GM21717 (cell line): ENCODE measurements around the gene NOPCHAP1.
A peak's percentile ranks its signal among the peaks of the same experiment; 100 is the strongest.

Experiments used
- ATAC-seq: cut with Tn5 transposase; IDR thresholded peaks from one replicate; pipeline ENCODE4 v1.9.1; 2021; ENCODE audit warnings: mild to moderate bottlenecking, moderate library complexity; ENCODE audit not compliant: unreplicated experiment

NOPCHAP1 gene

DNA sequence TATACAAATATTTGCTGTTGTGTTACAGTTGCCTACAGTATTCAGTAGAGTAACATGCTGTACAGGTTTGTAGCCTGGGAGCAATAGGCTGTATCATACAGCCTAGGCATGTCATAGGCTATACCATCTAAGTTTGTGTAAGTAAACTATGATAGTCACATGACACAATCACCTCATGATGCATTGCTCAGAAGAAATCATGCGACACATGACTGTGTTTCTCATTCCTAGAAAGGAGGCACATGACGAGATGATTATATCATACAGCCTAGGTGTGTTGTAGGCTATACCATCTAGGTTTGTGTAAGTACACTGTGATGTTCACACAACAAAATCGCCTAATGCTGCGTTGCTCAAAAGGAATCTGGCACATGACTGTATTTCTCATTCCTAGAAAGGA, 31.9 kb downstream of the NOPCHAP1 start:
- no peak for ATAC-seq

DNA sequence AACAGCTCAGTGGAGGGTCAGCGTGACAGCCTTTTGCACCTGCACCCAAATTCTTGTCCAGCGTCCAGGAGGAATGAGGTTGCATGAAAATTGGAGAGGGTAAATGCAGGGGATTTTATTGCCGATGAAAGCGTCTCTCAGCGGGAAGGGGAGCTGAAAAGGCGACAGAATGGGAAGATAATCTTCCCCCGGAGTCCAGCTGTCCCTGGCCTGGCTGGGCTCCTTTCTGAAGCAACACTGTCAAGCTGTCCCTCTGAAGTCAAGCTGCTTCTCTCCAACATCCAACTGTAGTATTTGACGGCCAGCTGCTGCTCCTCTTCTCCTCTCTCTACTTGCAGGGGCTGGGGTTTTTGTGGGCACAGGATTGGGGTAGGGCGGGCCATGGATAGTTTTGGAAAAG, 32.7 kb downstream of the NOPCHAP1 start:
- no peak for ATAC-seq

GRCh38 chr12:105020241-105020962, 34.3 kb downstream of the NOPCHAP1 start:
- ATAC-seq = no peak

GRCh38 chr12:105024928-105025327, 38.8 kb downstream of the NOPCHAP1 start:
- no peak for ATAC-seq

DNA sequence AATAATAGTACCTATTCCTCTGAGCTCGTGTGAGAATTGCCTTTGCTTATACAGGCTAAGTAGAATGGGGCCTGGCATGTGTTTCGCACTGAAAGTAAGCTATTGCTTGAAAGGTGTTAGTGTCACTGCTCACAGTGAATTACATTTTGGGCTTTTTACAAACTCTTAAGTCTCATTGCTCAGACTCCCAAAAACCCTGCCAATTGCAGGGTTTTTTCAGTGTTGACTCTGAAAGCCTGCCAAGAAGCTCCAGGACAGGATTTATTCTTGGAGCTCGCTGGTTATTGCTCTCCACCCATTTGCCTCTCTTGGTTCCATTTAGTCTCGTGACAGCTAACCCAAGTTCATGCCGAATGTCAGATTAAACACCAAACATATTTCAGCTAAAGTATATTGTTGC, 39.8 kb downstream of the NOPCHAP1 start:
- ATAC-seq = no peak

DNA sequence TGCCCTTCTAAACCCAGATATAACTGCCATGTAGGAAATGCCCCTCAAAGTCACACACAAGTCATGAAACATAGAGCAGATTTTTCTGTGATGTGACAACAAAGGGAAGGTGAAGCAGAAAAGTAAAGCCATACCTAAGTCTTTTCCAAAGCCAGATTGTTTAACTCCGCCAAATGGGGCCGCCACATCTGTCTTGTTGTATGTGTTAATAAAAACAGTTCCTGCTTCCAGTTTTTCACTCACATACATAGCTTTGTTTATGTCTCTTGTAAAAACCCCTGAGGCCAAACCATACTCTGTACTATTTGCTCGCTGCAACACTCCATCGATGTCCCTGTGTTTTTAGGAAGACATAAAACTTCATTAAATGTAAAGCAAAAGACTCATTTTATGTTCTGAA, 40.3 kb downstream of the NOPCHAP1 start:
- no peak for ATAC-seq

DNA sequence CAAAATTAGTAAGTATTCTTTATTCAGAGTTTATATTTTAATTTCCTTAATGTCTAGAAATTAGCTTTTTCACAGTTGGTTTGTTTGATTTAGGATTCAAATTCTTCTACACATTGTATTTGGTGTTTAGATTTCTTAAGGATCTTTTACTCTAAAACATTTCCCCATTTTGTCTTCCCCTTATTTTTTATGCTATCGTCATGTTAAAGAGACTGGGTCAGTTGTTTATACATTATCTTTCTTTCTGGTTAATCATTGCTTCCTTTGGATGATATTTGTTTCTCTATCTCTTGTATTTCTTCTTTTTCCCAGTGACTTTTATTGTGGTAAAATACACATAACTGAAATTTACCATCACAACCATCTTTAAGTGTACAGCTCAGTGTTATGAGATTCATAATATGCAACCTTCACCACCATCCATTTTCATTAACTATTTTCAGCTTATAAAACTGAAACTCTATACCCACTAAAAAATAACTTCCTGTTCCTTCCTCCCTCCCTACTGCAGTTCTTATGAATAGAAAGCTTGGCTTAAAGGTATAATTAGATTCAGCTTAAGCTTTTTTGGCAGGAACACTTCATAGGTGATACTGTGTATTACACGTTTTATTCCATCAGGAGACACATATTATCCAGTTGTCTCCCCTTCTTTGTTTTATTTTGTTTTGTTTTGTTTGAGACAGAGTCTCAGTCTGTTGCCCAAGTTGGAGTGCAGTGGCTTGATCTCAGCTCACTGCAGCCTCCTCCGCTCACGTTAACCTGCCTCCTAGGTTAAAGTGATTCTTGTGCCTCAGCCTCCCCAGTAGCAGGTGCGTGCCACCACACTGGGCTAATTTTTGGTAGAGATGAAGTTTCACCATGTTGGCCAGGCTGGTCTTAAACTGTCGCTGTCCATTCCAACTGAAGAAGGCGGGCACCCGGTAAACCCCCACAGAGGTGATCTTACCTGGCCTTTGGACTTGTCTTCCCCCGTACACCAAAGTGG, 45.0 kb downstream of the NOPCHAP1 start:
- peak; percentile 95 for ATAC-seq

DNA sequence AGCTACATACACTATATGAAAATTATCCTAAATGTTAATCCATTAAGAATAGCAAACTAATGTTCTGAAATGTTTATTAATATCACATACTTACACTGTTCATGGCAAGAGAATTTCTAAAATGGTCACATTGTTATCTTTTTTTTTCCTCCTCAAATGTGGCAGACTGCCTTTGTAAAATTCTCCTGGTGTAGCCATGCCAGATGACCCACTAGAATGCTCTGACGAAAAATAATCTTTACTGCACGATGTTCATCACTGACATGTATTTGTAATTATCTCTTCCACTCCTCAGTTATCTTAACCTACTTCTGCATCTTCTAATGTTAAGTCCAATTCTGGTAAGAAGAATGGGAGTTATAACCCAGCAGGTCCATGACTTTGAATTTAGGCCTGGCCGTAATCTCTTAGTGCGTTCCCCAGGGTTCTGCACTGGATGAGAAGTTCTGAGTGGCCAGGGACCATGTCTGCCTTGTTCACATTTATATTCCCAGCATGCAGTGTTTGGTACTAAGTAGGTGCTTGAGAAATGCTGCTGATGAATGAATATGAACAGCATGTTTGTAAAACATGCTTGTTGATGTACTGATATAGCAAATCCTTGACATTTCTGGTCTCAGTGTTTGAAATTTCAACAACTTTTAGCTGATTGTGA, 46.7 kb downstream of the NOPCHAP1 start:
- ATAC-seq = no peak

DNA sequence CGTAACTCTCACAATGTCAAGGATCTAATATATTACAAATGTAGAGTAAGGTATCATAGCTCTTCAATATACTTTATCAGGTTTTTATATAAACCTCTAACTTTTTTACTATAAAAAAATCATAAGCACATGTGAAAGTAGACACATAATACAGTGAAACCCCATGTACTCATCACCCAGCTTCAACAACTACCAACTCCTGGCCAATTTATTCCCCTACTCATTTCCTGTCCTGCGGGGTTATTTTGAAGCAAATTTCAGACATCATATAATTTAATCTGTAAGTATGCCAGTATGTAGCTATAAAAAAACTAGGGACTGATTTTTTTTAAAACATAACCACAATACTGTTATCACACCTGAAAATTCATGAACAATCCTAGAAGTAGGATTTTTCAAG, 47.7 kb downstream of the NOPCHAP1 start:
- ATAC-seq = no peak
